Measurements from ENCODE around the gene PTOV1. TPM values are rescaled to one million over a fixed set of nuclear protein-coding genes. Genes with fewer than 3 reads are reported as not detected.

The PTOV1 gene
- total RNA-seq = 10 to 100 TPM; 52.9 to 89.1 (median 60.0) TPM

DNA sequence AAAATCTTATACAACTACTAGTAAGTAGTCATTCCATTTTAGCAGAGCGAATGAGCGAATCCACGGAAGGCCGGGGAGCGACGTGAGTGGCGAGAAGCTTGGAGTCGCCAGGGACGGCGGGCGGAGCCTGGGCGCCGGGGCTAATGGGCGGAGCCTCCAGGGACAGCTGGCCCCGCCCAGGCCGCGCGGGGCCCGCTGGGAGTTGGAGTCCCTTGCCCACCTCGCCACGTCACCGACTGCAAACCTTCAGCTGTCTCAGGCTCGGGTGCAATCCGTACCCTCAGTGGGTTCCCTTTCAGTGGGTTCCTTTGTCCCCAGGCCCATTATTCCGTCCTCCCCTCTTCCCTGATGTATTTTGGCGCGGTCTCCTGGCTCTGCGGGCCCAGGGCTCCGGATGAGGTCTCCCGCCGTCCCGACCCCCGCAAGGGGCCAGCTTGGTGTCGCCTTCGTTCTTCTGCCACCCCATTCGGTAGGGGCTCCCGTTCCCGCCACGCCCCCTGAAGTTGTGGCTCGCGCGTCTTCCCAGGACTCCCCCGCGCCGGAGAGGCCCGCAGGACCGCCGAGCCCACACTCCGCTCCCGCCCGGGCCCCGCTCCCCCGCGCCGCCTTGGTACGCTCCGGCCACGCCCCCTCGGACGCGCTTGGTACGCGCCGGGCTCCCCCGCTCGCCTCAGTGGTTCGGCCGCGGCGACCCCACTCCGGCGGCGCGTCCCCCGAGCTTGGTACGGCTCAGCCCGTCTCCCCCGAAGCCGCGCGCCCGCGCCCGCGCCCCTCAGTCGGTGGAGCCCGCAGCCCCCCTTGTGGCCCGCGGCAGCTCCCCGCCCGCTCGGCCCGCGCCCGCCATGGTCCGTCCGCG, at the start of gene PTOV1:
TSS of gene PTOV1 (plus strand) at position 673 of the 856 bp plus-strand sequence.
- peak; percentile 94 for ATAC-seq
- Histone ChIP-seq H3K9me3 (no peaks in the 10 kb centered on the region), H3K4me3 (peak within 1 kb of the TSS; percentile 80 to 98), H3K27me3 (no peaks in the 10 kb centered on the region), H3K27ac (peak within 1 kb of the TSS; percentile 97 to 100 (median 98)), H3K36me3 (peaks cover 0 to 15% of the 10 kb centered on the region in 2 donors), H3K4me1 (peaks cover 0 to 43% (median 15%) of the 10 kb centered on the region in 3 donors)
- TF ChIP-seq POLR2AphosphoS5 (IDR thresholded peaks at IDR 0.05) (peak; percentile 72), POLR2A (IDR thresholded peaks at IDR 0.05) (peak; percentile 71 to 78), EP300 (IDR thresholded peaks at IDR 0.05) (no peak)
- TF ChIP-seq, protein P1, sequence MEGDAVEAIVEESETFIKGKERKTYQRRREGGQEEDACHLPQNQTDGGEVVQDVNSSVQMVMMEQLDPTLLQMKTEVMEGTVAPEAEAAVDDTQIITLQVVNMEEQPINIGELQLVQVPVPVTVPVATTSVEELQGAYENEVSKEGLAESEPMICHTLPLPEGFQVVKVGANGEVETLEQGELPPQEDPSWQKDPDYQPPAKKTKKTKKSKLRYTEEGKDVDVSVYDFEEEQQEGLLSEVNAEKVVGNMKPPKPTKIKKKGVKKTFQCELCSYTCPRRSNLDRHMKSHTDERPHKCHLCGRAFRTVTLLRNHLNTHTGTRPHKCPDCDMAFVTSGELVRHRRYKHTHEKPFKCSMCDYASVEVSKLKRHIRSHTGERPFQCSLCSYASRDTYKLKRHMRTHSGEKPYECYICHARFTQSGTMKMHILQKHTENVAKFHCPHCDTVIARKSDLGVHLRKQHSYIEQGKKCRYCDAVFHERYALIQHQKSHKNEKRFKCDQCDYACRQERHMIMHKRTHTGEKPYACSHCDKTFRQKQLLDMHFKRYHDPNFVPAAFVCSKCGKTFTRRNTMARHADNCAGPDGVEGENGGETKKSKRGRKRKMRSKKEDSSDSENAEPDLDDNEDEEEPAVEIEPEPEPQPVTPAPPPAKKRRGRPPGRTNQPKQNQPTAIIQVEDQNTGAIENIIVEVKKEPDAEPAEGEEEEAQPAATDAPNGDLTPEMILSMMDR (IDR thresholded peaks at IDR 0.05) = peak in 1 of 4 experiments; percentile 23
- WGBS, 2 donors (ENCODE audit: low coverage in 1 of 2) = 0 to 1% methylated on average over 2 to 17 of the region's 98 CpGs

DNA sequence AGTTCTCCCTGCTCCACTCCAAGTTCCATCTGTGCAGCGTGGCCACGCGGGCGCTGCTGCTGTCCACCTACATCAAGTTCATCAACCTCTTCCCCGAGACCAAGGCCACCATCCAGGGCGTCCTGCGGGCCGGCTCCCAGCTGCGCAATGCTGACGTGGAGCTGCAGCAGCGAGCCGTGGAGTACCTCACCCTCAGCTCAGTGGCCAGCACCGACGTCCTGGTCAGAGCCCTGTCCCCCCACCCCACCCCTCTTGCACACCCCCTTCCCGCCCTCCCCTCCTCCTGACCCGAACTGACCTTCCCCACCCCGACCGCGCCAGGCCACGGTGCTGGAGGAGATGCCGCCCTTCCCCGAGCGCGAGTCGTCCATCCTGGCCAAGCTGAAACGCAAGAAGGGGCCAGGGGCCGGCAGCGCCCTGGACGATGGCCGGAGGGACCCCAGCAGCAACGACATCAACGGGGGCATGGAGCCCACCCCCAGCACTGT, 49.5 kb upstream of the PTOV1 start:
- TF ChIP-seq, protein P1 (IDR thresholded peaks at IDR 0.05) = no peak
- no peak for TF ChIP-seq POLR2A (IDR thresholded peaks at IDR 0.05)
- TF ChIP-seq EP300 (IDR thresholded peaks at IDR 0.05) = no peak
- no peak for TF ChIP-seq POLR2AphosphoS5 (IDR thresholded peaks at IDR 0.05)
- 50 to 67% methylated on average over 2 to 3 of the region's 32 CpGs for WGBS, 2 donors (ENCODE audit: low coverage in 1 of 2)
- Histone ChIP-seq H3K27ac (peak overlapping the region in 3 of 4 donors; percentile 63 to 80 (median 78)), H3K36me3 (peaks cover 0 to 96% of the 10 kb centered on the region in 2 donors), H3K4me1 (peaks cover 0 to 27% (median 11%) of the 10 kb centered on the region in 3 donors), H3K9me3 (no peaks in the 10 kb centered on the region), H3K4me3 (peak overlapping the region in 1 of 2 donors; percentile 51), H3K27me3 (no peaks in the 10 kb centered on the region)
- ATAC-seq = no peak

GRCh38 chr19:49801966-49802661, 48.8 kb upstream of the PTOV1 start:
- Histone ChIP-seq H3K9me3 (no peaks in the 10 kb centered on the region), H3K27me3 (no peaks in the 10 kb centered on the region), H3K4me1 (peaks cover 0 to 27% (median 11%) of the 10 kb centered on the region in 3 donors), H3K4me3 (peak overlapping the region; percentile 3 to 51), H3K27ac (peak overlapping the region in 3 of 4 donors; percentile 63 to 80 (median 78)), H3K36me3 (peaks cover 0 to 96% of the 10 kb centered on the region in 2 donors)
- WGBS, 2 donors (ENCODE audit: low coverage in 1 of 2) = 9 to 11% methylated on average over 3 to 9 of the region's 38 CpGs
- ATAC-seq = peak; percentile 89
- TF ChIP-seq, protein P1 (IDR thresholded peaks at IDR 0.05) = peak in 3 of 4 experiments; percentile 40 to 58 (median 52)
- TF ChIP-seq POLR2A (IDR thresholded peaks at IDR 0.05) = no peak
- peak; percentile 70 for TF ChIP-seq POLR2AphosphoS5 (IDR thresholded peaks at IDR 0.05)
- no peak for TF ChIP-seq EP300 (IDR thresholded peaks at IDR 0.05)

GRCh38 chr19:49802836-49803528, 48.0 kb upstream of the PTOV1 start:
- WGBS, 2 donors (ENCODE audit: low coverage in 1 of 2) = 63 to 70% methylated on average over 6 to 15 of the region's 24 CpGs
- H3K27me3 ChIP-seq = no peaks in the 10 kb centered on the region
- peak overlapping the region in 1 of 2 donors; percentile 51 for H3K4me3 ChIP-seq
- TF ChIP-seq POLR2A (IDR thresholded peaks at IDR 0.05) (no peak), EP300 (IDR thresholded peaks at IDR 0.05) (no peak)
- TF ChIP-seq, protein P1 (IDR thresholded peaks at IDR 0.05) = no peak
- H3K4me1 ChIP-seq = peaks cover 0 to 30% (median 11%) of the 10 kb centered on the region in 3 donors
- peak overlapping the region in 3 of 4 donors; percentile 63 to 80 (median 78) for H3K27ac ChIP-seq
- ATAC-seq = peak; percentile 4
- H3K36me3 ChIP-seq = peaks cover 0 to 95% of the 10 kb centered on the region in 2 donors
- no peaks in the 10 kb centered on the region for H3K9me3 ChIP-seq

Data from gastroesophageal sphincter (tissue), 4 donors.